ENCODE data around the gene TCEA2. TPM values are rescaled to one million over a fixed set of nuclear protein-coding genes. Genes with fewer than 3 reads are reported as not detected.

The TCEA2 gene
- total and polyA plus RNA-seq, 2 of the 13 experiments (the other 11 are each of a cell fraction or from before 2014, with no cell fraction given) = 28.1 to 33.7 TPM

GRCh38 chr20:64062596-64063388 is at the start of gene TCEA2 (continued):
- TF ChIP-seq ELF4 (CRISPR knock-in tag; IDR thresholded peaks at IDR 0.05; ENCODE audit: borderline replicate concordance) (no peak), ARHGAP35 (CRISPR knock-in tag; IDR thresholded peaks at IDR 0.05; ENCODE audit: borderline replicate concordance) (peak; percentile 81; the same call in 1 of the 2 replicates), ZFP36 (IDR thresholded peaks at IDR 0.05; ENCODE audit: borderline replicate concordance, low read depth, low read length, partially characterized antibody) (no peak), ZKSCAN1 (IDR thresholded peaks at IDR 0.05; ENCODE audit: low read length) (no peak; the same call in 1 of the 2 replicates), ZNF558 (CRISPR knock-in tag; IDR thresholded peaks at IDR 0.05; ENCODE audit: borderline replicate concordance) (peak; percentile 100), DDIT3 (CRISPR knock-in tag; IDR thresholded peaks at IDR 0.05) (peak; percentile 66; the same call in 1 of the 2 replicates), HOXA9 (CRISPR knock-in tag; IDR thresholded peaks at IDR 0.05; ENCODE audit: borderline replicate concordance) (0 out of 2 replicates have a peak, but pooled peaks have one; percentile 85), ZNF124 (CRISPR knock-in tag; IDR thresholded peaks at IDR 0.05) (peak; percentile 97), ZEB1 (IDR thresholded peaks at IDR 0.05; ENCODE audit: insufficient replicate concordance, low read depth) (peak; percentile 63), ARID2 (CRISPR knock-in tag; IDR thresholded peaks at IDR 0.05; ENCODE audit: borderline replicate concordance) (no peak), ZBTB7B (CRISPR knock-in tag; IDR thresholded peaks at IDR 0.05) (peak; percentile 77), MEF2D (CRISPR knock-in tag; IDR thresholded peaks at IDR 0.05) (peak; percentile 82), STAT6 (CRISPR knock-in tag; IDR thresholded peaks at IDR 0.05; ENCODE audit: borderline replicate concordance) (peak; percentile 92; the same call in 1 of the 2 replicates), ARNT (IDR thresholded peaks at IDR 0.05) (no peak), HMGXB4 (CRISPR knock-in tag; IDR thresholded peaks at IDR 0.05; ENCODE audit: borderline replicate concordance in 1 of 2, low read depth in 1 of 2) (peak; percentile 67 to 88; a peak in 3 of 4 replicates), PLSCR1 (CRISPR knock-in tag; IDR thresholded peaks at IDR 0.05; ENCODE audit: borderline replicate concordance) (0 out of 2 replicates have a peak, but pooled peaks have one; percentile 92), DNMT1 (CRISPR knock-in tag; IDR thresholded peaks at IDR 0.05) (peak; percentile 82), MAFK (conservative IDR thresholded peaks at IDR 0.05 in 1 of 2, IDR thresholded peaks at IDR 0.05 in 1 of 2; ENCODE audit: low read length in 2 of 2) (no peak), ZNF136 (CRISPR knock-in tag; IDR thresholded peaks at IDR 0.05; ENCODE audit: low read depth) (peak; percentile 98; the same call in 1 of the 2 replicates), TRAFD1 (CRISPR knock-in tag; IDR thresholded peaks at IDR 0.05; ENCODE audit: borderline replicate concordance) (0 out of 2 replicates have a peak, but pooled peaks have one; percentile 58)
